HG03558 (cell line): ENCODE data around the gene ZFP36.
"Not testable (repeated sequence)": the region's sequence is repeated elsewhere in the genome, so short reads cannot be mapped to it uniquely, and the experiment has no call there.

Source experiments
- ATAC-seq: cut with Tn5 transposase; IDR thresholded peaks from one replicate; pipeline ENCODE4 v1.9.1; 2021; ENCODE audit warnings: moderate number of reproducible peaks; ENCODE audit not compliant: unreplicated experiment; ENCODE audit errors: extremely low read depth

ZFP36 gene

DNA sequence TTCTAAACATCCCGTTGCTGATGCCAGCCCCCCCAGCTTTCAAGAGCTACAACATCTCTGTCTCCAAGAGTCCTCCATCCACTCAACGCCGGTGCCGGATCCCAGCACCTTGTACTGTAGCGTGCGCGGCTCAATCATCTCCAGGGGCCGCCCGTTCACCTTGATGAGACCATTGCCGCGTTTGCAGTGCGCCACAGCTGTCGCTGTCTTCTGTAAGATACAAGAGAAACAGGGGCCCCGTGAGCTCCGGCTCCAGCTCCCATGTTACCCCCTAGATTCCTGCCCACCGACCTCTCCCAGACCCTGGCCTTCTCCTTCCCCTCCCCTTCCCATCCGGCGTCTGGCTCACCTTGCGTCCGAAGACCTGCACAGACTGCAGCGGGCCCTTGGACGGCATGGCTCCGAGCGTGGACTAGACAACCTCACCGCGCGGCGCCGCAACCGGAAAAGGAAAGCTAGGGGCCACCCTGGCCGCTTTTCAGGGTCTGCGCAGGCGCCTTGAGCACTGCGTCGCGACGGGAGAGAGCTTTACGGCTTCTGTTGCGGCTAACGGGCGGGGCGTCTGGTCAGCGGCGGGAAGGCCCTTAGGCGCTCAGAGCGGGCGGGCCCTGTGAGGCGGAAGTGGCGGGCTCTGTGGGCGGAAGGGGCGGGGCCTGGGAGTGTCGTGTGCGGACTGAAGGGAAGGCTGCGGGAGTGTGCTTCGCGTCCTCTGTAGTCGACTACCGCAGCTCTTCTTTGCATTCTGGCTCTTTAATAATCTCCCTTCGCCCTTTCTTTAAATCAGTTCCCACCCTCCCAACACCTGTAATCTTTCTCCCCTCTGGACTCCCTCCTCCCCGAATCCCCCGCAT is 29.1 kb downstream of the ZFP36 start, which contains the start of gene RPS16:
RPS16 (minus strand) TSS at position 451 of the 851 bp plus-strand sequence; CDS start at position 397, 54 bp downstream.
- no peak for ATAC-seq

DNA sequence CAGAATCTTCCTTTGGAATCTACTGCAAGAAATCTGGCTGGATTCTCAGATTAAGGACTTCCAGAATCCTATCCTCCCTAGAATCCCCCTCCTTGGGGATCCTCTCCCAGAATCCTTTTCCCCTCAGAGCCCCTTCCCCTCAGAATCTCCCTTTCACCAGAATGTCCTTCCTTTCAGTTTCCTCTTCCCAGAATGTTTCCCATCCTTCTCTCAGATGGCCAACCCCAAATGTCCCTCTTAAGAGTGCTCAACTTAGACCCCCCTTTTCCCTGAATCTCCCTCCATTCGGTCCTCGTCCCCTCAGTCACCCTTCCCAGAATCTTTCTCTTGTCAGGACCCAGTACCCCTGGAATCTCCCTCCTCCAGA is 29.7 kb downstream of the ZFP36 start:
- ATAC-seq: no peak

DNA sequence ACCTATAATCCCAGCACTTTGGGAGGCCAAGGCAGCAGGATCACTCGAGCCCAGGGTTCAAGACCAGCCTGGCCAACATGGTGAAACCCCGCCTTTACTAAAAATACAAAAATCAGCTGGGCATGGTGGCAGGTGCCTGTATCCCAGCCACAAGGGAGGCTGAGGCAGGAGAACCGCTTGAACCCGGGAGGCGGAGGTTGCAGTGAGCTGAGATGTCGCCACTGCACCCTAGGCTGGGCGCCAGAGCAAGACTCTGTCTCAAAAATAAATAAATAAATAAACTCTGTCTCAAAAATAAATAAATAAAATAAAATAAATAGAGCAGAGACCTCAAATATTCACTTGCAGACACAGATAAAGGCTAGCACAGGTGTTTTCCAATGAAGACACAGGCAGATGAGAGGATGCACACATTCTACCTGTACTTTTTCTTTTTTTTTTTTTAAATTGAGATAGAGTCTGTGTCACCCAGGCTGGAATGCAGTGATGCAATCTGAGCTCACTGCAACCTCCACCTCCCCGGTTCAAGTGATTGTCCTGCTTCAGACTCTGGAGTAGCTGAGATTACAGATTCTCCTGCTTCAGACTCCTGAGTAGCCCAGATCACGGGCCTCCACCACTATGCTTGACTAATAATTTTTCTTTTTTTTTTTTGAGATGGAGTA is 31.8 kb downstream of the ZFP36 start:
- no peak for ATAC-seq

DNA sequence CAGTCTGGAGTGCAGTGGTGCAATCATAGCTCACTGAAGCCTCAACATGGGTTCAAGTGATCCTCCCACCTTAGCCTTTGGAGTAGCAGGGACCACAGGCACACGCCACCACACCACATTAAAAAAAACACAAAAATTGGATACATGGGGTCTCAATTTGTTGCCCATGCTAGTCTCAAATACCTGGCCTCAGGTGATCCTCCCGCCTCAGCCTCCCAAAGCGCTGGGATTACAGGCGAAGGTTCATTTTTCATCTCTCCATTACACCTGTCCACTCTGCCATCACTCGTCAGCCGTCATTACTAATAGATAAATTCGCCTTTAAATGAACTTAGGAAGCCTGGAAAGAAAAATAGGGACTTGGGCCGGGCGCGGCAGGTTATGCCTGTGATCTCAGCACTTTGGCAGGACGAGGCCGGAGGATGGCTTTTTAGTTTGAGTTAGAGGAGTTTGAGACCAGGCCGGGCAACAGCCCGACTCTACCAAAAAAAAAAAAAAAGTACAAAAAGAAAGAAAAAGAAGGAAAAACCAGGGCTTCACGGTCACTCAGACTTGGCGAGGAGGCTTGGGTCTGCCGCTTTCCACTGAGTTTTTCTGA is 38.0 kb downstream of the ZFP36 start:
- no peak for ATAC-seq

DNA sequence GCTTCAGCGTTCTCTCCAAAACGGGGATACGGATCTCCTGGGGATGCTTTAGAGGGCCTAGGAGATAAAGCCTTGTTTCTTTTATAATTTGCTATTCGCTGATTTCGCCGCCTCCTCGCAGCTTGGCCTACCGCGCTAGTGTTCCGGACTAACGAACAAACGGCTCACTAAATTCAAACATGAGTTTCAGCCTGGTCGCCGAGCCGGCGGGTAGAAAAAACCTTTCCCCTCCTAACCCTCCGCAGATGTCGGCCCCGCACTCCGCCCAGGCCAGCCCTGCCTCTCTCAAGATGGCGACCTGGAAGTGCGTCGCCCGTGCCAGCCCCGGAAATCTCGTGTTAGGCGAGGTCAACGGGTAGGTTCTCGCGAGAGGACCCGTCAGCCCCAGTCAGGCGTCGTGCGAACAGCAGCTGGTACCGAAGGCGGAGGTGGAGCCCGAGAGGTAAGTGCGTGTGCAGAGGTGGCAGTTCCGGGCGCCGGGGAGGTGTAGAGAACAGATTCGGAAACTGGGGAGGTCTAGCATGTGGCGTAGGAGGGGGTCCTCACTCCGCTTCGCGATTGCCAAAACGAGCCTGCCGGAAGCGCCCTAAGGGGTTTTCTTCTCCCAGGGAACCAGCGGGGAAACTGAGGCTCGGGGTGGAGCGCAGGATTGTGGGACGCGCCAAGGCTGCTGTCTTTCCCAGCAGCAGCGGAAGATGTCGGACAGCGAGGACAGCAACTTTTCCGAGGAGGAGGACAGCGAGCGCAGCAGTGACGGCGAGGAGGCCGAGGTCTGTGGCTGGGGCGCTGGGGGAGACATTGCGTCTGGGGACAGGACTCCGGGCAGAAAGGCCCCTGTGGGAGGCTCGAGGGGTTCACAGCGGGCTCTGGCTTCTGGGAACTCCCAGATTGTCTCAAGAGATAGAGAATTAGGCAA is 38.8 kb downstream of the ZFP36 start, which contains the start of gene SUPT5H:
SUPT5H (plus strand) TSS at position 387 of the 916 bp plus-strand sequence; CDS start at position 696, 309 bp downstream.
- ATAC-seq: peak; percentile 66

DNA sequence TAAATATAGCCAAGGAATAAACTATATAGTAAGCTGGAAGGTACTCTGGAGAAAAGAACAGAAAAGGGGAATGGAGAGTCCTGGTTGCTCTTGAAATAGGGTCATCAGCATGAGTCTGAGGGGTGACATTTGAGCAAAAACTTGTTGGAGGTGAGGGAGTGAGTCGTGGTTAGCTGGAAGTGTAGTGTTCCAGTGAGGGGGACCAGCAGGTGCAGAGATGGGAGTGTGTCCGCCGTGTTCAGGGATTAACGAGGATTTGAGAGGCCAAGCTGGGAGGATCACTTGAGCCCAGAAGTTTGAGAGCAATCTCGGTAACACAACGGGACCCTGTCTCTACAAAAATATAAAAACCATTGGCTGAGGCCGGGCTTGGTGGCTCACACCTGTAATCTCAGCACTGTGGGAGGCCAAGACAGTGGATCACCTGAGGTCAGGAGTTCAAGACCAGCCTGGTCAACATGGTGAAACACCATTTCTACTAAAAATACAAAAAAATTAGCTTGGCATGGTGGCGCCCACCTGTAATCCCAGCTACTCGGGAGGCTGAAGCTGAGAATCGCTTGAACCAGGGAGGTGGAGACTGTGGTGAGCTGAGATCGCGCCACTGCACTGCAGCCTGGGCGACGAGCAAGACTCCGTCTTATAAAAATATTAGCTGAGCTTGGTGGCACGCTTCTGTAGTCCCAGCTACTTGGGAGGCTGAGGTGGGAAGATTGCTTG is 39.9 kb downstream of the ZFP36 start:
- ATAC-seq: no peak

DNA sequence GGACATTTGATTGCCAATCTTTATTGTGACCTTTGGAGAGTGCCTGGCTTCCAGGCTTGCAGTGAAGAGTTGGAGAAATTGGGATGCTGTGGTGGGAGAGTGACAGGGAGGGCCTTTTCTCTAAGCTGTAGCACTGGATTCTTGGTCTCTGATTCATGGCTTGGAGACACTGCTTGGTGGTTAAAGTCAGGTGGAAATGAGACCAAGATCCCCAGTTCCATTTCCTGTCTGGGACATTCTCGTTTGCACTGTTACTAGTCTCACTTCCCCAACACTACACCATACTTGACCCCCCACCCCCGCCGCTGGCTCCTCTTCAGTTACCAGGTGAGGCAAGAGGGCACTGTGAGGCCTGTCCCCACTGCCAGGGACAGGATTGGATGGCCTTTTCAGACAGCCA is 41.6 kb downstream of the ZFP36 start:
- ATAC-seq: no peak

DNA sequence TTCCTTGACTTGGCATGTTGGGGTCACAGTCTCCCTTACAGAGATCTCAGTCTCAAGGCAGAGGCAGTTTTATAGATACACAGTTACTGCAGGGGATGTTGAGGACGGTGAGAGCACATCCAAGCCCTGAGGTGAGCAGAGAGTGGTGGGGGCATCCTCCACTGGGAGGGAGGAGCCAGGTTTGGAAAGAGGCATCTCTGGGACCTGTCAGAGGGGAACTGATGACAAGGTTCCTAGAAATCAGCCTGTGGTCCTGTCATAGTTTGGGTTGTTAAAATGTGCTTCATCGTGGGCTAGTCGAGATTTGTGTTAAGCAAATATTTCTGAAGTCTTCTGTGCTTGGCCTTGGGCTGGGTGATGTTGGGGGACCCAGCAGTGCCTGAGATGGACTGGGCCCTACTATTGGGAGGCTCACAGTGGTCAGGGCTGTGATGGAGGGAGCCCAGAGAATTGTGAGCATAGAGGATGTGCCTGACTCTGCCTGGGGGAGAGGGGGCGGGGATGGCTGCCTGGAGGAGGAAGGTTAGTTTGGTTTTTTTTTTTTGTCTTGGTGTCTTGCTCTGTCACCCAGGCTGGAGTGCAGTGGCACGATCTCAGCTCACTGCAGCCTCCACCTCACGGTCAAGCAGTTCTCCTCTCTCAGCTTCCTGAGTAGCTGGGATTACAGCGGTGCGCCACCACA is 42.6 kb downstream of the ZFP36 start:
- no peak for ATAC-seq

DNA sequence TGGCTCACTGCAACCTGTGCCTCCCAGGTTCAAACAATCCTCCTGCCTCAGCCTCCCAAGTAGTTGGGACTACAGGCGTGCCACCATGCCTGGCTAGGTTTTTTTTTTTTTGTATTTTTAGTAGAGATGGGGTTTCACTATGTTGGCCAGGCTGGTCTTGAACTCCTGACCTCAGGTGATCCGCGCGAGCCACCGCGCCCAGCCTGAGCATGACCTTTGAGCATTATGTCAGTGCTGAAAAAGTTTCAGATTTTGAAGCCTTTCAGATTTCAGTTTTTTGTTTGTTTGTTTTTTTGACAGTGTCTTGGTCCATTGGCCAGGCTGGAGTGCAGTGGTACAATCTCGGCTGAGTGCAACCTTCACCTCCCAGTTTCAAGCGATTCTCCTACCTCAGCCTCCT is 44.6 kb downstream of the ZFP36 start:
- not testable (repeated sequence) for ATAC-seq
